Hematopoietic multipotent progenitor cell treated with erythropoietin and hydrocortisone succinate and interleukin-3 and kit ligand, for 8 days (in vitro differentiated cells): Measurements from ENCODE around the gene INSIG2.

Source experiments
- DNase-seq: peaks from one replicate; pipeline ENCODE4 v3.0.0-alpha.2; 2015

Gene INSIG2

DNA sequence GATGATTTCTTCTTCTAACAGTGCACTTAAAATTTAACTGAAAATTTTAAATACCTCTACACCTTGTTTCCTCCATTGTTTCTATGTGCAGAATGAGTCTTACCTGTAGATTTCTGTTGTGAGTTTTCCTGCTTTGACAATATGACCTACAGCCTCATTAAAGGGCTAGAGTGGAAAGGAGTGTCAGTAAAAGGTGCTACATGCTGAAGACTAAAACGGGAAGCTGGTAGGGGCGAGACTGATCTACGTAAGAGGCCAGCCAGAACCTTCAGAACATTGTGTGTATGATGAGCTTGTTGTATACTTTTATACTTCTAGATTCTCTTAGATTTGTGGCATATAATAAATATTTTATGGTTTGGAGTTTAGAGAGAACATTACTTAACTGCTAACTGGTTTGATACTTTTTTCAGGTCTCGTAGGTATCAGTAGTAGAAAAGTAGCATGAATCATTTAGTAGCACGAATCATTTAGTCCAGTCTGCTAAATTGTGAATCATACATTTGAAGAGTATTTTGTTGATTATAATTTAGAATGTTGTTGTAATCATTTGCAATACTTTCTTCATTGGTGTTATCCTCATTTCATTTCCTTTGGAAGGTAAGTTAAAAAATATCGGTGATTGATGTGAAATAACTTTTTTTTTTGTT lies 14.3 kb downstream of the INSIG2 start:
- DNase-seq = no peak

DNA sequence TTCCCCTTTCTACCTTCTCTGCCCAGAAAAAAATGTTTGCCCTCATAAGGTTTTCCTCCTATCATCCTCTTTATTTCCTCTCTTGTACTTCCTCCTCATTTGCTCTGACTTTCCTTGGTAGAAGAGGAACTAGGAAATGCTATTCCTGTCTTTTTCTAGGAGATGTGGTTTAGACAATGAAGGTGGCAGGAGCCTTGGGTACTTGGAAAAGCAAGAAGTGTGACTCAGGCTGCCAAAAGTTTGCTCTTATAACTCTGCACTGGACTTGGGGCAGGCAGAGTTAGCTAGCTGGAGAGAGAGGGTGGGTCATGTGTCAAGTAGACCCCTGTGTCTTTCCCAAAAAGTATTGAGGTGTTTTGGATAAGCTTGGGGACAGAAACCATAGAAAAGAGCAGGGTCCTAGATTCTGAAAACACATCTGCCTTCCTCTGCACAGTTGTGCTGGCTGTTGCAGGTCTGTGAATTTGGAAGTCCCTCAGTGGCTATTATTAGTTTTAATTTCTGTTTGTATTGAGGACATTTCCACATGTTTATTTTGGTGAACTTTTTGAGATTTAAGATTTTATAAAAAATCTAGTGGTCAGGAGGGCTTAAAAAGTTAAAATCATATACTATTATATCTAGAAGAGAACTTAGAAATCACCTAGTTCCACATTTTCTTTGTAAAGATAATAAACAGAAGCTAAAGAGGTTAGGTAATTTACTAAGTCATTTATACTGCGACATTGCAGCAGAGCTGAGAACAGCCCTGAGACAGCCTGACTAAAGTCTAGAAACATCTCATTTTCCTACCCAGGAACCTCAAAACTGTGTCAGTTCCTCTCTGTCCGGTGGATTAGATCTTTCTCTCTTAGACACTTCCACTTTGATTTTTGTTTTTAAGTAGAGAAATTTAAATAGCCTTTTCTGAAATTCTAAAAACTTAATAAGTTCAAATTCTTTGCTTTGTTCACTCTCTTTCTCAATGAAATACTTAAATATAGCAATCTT lies 16.0 kb downstream of the INSIG2 start:
- DNase-seq = no peak

DNA sequence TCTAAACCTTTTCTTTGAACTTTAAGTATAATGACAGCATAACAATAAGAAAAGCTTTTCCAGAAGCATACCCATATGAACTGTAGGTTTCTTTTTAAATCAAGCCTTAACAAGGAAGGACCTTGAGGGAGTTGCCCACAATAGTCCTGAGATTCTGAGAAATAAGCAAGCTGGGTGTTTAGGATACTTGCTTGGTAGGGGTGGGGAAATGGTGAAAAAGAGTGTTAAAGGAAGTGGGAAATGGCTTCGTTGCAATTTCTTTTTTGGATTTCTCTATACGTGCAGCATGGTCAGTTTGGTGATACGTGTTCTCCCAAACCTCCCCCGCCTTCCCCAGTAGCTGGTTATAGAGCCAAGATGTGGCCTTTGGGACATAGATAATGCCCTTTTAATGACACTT lies 17.2 kb downstream of the INSIG2 start:
- no peak for DNase-seq

DNA sequence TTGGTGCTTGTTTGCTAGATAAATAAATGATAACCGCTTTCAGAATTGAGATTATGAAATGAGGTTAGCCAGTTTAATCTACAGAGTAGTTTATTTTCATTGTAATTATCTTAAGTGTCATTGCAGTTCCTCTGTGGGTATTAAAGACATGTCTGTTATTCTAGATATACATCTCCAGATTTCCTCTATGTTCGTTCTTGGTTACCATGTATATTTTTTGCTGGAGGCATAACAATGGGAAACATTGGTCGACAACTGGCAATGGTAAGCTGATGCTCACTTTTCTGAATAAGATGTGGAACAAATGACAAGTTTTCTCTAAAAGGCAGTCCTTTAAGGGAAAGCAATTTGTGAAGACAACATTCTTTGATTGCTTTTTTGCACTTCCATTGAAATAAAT lies 18.7 kb downstream of the INSIG2 start:
- no peak for DNase-seq

DNA sequence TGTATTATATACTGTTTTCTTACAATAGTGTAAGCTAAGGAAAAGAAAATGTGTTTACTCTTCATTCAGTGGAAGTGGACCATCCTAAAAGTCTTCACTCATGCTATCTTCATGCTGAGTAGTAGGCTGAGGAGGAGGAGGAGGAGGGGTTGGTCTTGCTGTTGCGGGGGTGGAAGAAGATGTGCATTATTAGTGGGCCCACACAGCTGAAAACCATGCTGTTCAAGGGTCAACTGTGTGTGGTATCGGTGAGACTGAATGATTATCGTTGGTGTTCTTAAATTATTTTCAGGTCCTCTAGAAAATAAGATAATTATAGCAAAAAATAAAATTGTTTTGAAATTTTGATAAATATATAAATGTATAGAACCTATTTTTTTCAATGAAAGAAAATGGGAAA lies 22.0 kb downstream of the INSIG2 start:
- DNase-seq = no peak

DNA sequence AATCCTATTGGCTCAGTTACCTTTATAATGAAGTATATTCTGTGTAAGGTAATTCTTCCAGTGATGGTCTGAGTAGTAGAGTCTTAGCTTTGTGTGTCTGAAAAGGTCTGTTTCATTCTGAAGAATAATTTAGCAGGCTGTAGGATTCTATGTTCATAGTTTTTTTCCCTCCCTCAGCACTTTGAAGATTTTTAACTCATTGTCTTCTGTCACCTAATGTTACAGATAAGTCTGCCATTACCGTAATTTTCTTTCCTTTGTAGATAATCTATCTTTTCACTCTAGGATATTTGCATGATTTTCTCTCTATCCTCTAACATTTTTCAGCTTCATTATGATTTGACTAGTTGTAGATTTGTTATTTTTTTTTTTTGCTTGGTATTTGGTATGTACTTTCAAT lies 22.7 kb downstream of the INSIG2 start:
- DNase-seq = no peak

DNA sequence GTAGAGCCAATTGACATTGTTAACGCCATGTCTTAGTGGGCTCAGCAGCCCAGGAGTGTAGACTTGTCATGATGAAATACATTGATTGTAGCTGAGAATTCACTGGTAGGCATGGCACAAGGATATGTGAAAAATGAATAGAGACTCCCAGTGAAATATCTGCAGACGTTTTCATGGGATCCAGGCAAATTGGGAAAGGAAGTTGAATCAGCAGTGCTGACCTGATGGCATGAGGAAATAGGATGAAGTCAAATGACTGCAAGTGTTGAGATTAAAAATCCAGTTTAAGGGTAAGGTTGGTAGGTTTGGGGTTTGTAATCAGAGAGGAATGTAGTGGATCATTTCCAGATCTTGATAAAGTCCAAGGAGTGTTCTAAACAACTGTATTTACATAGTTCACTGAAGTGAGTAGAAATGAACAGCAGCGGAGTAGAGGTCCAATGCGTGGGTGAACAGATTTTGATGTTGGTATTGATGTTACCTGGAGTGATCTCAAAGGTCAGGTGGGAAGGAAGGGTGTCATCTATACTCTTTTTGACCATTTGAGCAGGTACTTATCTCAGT lies 24.6 kb downstream of the INSIG2 start:
- DNase-seq = no peak

DNA sequence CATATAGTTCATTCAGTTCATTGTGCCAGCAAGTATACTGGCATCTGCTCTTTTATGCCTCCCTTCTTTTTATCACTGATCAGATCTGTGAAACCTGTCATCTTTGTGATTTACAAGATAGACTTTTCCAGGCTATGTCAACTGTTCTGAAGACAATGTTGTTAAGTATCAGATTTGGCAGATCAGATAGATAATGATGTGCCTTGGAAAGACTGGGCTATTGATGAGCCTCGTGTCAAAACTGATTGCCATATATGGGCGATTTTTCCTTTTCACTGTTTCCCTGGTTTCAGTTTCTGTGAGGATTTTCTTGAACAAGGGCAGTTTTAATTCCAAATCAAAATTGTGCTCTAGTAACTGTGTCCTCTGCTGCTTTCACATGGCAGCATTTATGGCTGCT lies 26.6 kb downstream of the INSIG2 start:
- DNase-seq = no peak

DNA sequence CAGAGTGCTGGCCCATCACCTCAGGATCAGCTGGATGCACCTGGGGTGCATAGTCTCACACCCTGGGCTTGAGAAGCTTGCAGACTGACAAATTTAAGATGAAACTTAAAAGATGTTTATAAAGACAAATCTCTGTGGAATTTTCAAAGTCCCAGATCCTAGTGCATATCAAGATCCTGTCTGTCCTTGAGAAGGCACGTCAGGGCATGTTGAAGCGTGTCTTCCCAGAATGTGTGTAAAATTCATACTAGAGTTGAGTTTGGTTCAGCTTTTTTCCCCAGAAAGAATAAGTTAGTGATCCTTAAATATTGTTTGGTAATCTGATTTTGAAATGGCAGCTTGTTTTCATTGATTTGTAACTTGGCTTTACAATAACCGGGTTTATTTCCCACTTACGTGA lies 27.5 kb downstream of the INSIG2 start:
- DNase-seq = no peak

DNA sequence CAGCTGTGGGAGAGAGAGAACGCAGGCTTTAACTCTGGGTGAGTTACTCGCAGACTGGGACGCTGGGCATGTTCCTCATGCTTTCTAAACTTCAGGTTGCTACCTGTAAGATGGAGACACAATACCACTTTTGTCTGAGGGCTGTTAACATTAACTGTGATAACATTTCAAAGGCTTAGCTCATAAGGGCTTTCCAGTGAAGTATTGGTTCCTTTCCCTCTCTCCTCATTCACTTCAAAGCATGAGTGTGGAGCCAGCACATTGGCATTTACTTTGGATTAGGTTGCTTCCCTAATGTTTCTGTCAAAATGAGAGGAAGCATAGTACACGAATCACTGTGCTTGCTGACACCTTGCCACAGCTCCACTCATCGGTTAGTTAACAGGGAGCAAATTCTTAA lies 30.2 kb downstream of the INSIG2 start:
- no peak for DNase-seq

DNA sequence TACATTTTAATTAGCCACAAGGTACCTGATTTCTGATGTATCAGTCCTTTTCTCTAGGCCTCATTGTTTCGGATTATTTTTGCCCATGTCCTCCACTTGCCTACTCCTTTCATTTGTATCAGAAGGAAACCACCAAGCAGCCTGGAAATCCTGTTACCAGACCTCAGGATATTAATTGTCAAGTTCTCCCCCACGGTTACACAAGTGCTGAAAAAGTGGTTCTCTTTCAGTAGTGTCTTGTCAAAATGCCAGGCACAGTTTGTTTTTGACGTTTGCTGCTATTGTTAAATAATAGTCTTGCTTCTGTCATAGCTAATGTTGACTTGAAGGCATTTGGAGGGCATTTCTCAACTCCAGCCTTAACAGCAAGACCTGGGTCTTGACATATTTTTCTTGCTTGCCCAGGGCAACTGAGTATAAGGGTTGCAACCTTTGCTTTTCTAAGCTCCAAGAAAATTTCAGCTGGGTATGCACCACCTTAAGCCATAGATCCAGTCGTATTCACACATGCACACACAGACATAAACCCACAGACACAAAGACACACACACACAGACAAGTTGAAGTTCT lies 31.0 kb downstream of the INSIG2 start:
- no peak for DNase-seq

DNA sequence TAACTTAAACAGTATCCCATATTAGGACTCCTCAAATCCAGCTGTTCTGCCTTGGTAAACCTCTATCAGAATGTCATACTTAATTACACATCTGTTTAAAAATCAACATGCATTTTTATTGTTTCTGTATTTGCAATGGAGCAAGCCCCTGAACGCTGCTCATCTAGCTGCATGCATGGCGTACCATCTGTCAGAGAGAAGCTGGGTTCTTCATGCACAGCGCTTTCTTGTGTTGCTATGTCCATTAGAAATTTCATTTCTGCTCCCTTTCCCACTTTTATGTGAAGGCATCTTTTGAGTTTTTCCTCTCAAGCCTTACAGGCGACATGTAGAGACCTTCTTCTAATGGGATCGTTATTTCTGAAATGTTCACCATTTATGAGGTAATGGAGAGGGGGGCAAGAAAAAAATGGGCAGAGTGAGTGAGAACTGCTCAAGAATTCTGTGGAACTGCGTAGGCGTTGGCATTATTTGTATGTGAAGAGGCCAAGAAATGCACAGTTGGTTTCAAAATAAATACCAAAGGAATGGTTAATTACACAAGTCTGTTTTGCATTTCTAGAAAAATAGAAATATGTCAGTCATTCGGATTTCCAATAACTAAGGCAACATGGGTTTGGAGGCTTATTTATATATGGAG lies 31.6 kb downstream of the INSIG2 start:
- no peak for DNase-seq

DNA sequence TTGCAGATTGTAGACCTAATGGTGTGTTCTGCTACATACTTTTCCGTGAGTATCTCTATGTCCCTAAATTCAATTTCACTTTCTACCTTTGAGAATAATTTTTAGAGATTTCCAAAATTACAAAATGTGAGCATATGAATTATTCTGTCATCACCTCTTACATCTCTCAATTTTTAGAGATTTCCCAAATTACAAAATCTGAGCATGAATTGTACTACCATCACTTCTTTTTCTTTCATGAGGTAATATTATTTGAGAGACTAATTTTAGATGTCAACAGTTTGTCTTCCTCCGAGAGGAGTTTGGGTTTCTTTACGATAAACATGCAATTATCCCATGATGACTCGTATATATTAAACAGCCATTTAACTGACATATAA lies 32.1 kb downstream of the INSIG2 start:
- no peak for DNase-seq

DNA sequence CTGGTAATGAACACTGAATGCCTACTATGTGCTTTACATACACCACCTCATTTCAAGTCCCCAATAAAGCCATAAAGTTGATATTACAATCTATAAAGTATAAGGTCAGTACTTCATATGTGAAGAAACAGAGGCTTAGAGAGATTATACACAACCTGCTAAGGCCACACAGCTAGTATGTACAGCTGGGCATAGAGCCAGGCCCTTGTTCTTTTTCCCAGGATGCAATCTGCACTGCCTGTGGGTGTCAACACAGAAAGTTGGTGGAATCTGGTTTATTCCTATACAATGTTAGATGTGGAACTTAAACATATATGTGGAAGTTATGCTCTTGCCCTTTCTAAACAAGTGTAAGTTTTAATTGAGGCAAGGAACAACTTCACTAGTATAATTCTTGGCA lies 32.8 kb downstream of the INSIG2 start:
- no peak for DNase-seq

DNA sequence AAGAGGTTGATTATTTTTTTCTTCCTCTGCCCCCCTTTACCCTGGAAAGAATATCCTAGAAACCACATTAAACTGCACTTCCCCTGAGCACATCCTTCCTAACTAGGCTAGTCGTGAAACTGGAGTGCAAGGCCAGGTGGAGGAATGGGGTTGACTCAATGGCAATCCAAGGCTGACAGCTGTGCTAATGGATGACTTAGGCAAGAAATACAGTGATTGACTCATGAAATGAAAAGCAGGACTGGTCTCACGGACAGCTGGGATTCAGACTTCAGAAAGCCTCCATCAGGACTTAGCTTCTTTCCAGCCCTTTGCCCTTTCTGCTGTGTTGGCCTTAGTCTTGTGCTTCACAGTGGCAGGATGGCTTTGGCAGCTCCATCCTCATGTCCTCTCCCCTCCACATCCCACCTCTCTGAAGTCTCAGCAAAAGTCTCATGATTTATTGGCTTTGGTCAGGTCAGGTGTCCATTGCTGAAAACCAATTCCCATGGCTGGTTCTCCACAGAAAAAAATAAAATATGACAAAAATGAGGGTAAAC lies 33.8 kb downstream of the INSIG2 start:
- DNase-seq = no peak

DNA sequence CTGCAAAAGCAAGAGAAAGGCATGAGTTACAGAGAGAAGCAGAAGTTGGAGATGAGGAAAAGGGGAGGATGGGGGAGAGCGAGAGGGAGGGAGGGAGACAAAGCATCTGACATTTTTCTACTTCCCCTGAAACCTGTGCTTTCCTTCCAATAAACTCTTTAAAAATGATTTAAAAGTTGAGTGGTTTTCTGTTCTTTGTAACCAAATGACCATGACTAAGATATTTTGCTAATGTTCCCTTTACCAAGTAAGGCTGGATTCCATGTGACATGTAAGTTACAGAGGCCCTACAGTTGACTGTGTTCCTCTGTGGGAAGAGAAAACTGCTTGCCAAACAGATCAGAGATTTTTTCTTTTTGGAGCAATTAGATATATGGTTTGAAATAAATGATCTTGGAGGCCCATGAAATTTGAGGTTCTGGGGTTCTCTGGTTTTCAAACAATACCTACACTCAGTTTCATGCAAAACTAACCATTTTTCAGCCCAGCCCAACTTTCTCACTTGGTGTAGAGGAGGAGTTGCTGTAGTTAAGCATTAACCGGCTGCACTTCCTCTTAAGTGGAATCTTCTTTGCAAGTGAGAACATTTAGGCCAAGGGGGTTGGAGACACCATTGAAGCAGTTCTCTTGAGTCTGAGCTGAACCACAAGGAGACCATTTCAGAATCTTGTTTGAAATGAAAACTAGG lies 34.5 kb downstream of the INSIG2 start:
- DNase-seq = no peak

DNA sequence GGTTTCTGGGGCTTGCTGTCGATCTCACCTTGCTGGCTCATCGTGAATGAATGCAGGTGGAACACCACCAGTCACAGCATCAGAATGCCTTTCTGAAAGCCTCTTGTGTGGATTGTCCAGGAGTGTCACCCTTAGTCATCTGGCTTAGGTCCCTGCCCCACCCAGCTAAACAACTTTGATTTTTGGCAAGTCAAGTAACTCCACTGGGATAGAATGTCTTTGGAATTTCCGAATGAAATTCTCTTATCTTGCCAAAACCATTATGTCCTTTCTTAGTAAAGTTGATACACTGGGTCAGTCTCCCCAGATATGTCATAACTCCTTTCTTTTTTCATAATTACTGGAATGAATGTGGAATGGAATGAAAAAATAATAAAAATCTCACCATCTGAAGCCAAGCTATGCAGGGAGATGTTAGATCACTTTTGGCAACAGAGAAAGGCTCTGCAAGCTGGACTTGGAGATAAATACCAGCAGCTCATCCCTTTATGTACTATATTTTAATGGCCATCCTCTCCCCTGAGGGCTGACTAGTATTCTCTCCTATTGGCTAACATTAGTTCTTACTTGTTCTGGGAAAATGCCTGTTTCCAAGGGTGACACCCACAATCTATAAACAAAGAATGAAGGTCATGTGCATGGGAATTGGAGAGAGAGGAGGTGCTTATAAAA lies 35.4 kb downstream of the INSIG2 start:
- DNase-seq = no peak

DNA sequence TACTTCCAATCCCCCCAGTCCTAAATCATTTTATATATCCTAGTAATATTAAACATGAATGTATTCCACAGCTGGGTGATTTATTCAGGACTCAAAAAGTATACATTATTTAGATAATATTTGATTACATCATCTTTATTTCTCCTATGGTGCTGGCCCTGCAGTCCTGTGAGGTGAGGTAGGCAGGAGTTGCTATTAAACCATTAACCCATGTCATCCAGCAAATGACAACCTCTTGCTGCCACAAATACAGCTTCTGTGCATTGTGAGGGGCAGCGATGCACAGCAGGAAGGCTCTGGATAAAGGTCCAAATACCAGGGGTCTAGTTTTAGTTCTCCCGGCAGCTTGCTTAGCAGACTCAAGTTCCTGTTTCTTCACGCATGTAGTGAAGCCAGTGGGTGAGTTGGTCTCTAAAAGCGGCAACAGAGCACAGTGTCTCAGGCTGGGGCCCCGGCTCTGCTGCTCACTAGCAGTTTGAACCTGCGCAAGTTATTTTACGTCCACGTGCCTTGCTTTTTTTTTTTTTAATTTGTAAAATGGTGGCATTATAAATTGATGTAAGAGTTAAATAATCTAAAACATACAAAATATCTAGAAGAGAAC lies 36.1 kb downstream of the INSIG2 start:
- no peak for DNase-seq

DNA sequence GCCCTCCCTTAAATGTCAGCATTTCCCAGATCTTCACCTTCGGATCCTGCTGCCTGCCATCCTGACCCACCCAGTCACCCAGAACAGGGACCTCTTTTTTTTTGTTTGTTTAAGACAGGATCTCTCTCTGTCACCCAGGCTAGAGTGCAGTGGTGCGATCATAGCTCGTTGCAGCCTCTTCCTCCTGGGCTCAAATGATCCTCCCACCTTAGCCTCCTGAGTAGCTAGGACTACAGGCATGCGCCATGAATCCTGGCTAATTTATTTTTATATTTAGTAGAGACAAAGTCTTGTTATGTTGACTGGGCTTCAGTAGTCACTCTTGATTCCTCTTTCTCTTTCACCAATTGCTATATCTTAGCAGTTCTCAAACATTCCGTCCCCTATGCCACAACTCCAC lies 39.0 kb downstream of the INSIG2 start:
- DNase-seq = no peak

DNA sequence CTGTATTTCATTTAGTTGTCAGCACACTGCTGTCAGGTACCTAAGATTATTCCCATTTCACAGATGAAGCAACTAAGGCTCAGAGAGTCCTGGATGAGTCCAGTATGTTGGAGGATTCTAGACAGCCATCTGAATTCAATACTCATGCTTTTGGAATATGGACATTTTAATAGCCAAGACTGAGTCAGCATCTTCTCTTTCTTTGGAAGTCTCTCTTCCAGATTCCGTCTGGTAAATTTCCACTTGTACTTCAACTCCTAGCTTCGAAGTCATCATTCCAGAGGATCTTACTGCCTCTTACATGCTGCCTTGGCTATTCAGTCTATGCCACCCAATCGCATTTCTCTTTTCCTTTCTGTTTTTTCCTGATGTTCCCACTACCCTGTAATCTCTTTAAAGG lies 40.6 kb downstream of the INSIG2 start:
- DNase-seq = no peak

DNA sequence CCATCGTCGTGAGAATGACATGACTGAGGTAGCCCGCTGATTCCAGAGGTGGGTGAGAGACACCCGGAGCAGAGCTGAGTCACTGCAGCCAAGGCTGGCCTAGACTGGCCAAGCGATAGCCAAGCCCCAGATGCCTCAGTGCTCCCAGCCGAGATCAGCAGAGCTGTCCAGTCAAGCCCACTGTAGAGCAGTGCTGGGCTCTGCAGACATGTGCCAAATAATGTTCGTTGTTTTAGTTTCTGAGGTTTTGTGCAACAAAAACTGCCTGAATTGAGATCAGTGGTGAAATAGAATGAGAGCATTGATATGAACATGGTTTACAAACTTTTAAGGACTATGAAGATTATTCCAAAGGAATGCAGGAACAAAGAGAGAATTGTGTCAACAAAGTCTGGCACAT lies 42.1 kb downstream of the INSIG2 start:
- no peak for DNase-seq
